ENCODE results near the gene MYH16. TPM values are rescaled to one million over a fixed set of nuclear protein-coding genes. Genes with fewer than 3 reads are reported as not detected.
"Not testable (repeated sequence)": the region's sequence is repeated elsewhere in the genome, so short reads cannot be mapped to it uniquely, and the experiment has no call there.

Gene MYH16
- total RNA-seq (not detected in 2 replicates), polyA plus RNA-seq (not detected in 2 replicates), polyA minus RNA-seq (not detected in 2 replicates)
- not detected for total RNA-seq (2013)

GRCh38 chr7:99272476-99273045 is at the start of gene MYH16:
MYH16 (plus strand) TSS chr7:99272839.
- Histone ChIP-seq H4K20me1 (ENCODE audit: control insufficient read depth, insufficient read depth, low read length, poor library complexity, severe bottlenecking) (no peaks in the 10 kb centered on the region), H3K79me2 (ENCODE audit: control insufficient read depth, insufficient read depth, low read length) (no peaks in the 10 kb centered on the region), H2AFZ (ENCODE audit: insufficient read depth, low read depth, low read length, poor library complexity, severe bottlenecking) (no peak within 1 kb of the TSS), H3K9me3 (ENCODE audit: control extremely low read depth in 1 of 3, control insufficient read depth in 2 of 3, insufficient read depth in 1 of 3, low read length in 2 of 3) (no peaks in the 10 kb centered on the region), H3K27ac (ENCODE audit: low read length in 2 of 2) (no peak within 1 kb of the TSS), H3K4me3 (ENCODE audit: control extremely low read depth in 1 of 5, extremely low read depth in 1 of 5, insufficient read depth in 1 of 5, low read depth in 2 of 5, low read length in 4 of 5) (no peak within 1 kb of the TSS), H3K27me3 (replicated peaks in 1 of 4; ENCODE audit: control extremely low read depth in 1 of 4, control insufficient read depth in 3 of 4, insufficient read depth in 4 of 4, low read length in 3 of 4) (peaks cover 0 to 3% (median 0%) of the 10 kb centered on the region in 4 experiments), H3K36me3 (replicated peaks in 1 of 2; ENCODE audit: control extremely low read depth in 1 of 2, control insufficient read depth in 1 of 2, extremely low read depth in 1 of 2, insufficient read depth in 2 of 2, low read length in 1 of 2) (no peaks in the 10 kb centered on the region), H3K4me2 (replicated peaks; ENCODE audit: low read depth, low read length, poor library complexity, severe bottlenecking) (no peak within 1 kb of the TSS), H3K9ac (ENCODE audit: low read length) (no peak within 1 kb of the TSS), H3K4me1 (ENCODE audit: control insufficient read depth in 2 of 2, insufficient read depth in 2 of 2, low read length in 2 of 2) (no peaks in the 10 kb centered on the region)
- ChIA-PET POLR2A (no interaction called here), CTCF (no interaction called here)
- intact Hi-C loops (cut with micrococcal nuclease), result no loop called here
- DNase-seq (no peak), ATAC-seq (ENCODE audit: low read depth) (no peak)
- Mint-ChIP-seq H3K27ac (no peak within 1 kb of the TSS), H3K9me3 (ENCODE audit: insufficient read depth) (no peaks in the 10 kb centered on the region), H3K4me1 (no peaks in the 10 kb centered on the region), H3K27me3 (peaks cover 14% of the 10 kb centered on the region), H3K4me3 (no peak within 1 kb of the TSS)
- TF ChIP-seq EZH2 (IDR thresholded peaks at IDR 0.05; ENCODE audit: borderline replicate concordance, insufficient read depth, low read depth, low read length, poor library complexity, severe bottlenecking) (no peak), CTCF (IDR thresholded peaks at IDR 0.05) (no peak)
- 91% methylated on average over 1 of the region's 2 CpGs for WGBS (ENCODE audit: insufficient coverage)

GRCh38 chr7:99224263-99224898 is 48.3 kb upstream of the MYH16 start:
- DNase-seq; H3K4me1 ChIP-seq (ENCODE audit: control insufficient read depth in 2 of 2, insufficient read depth in 2 of 2, low read length in 2 of 2); H3K27ac Mint-ChIP-seq; H3K36me3 ChIP-seq (replicated peaks in 1 of 2; ENCODE audit: control extremely low read depth in 1 of 2, control insufficient read depth in 1 of 2, extremely low read depth in 1 of 2, insufficient read depth in 2 of 2, low read length in 1 of 2); ATAC-seq (ENCODE audit: low read depth); CTCF ChIA-PET; H3K27me3 ChIP-seq (replicated peaks in 1 of 4; ENCODE audit: control extremely low read depth in 1 of 4, control insufficient read depth in 3 of 4, insufficient read depth in 4 of 4, low read length in 3 of 4); H3K9ac ChIP-seq (ENCODE audit: low read length); H3K4me2 ChIP-seq (replicated peaks; ENCODE audit: low read depth, low read length, poor library complexity, severe bottlenecking); H4K20me1 ChIP-seq (ENCODE audit: control insufficient read depth, insufficient read depth, low read length, poor library complexity, severe bottlenecking); H3K4me1 Mint-ChIP-seq; H3K9me3 Mint-ChIP-seq (ENCODE audit: insufficient read depth); intact Hi-C loops (cut with micrococcal nuclease); H3K4me3 ChIP-seq (ENCODE audit: control extremely low read depth in 1 of 5, extremely low read depth in 1 of 5, insufficient read depth in 1 of 5, low read depth in 2 of 5, low read length in 4 of 5); POLR2A ChIA-PET; H3K79me2 ChIP-seq (ENCODE audit: control insufficient read depth, insufficient read depth, low read length); H3K27ac ChIP-seq (ENCODE audit: low read length in 2 of 2); H3K27me3 Mint-ChIP-seq; H3K9me3 ChIP-seq (ENCODE audit: control extremely low read depth in 1 of 3, control insufficient read depth in 2 of 3, insufficient read depth in 1 of 3, low read length in 2 of 3); H3K4me3 Mint-ChIP-seq; H2AFZ ChIP-seq (ENCODE audit: insufficient read depth, low read depth, low read length, poor library complexity, severe bottlenecking): not testable (repeated sequence)
- WGBS (ENCODE audit: insufficient coverage), result 60% methylated on average over 11 of the region's 15 CpGs

Measured in B cell (primary cell).